Measurements from ENCODE around the gene DPH1. TPM values are rescaled to one million over a fixed set of nuclear protein-coding genes. Genes with fewer than 3 reads are reported as not detected.

Gene DPH1
- total RNA-seq, 1 donor from 2014 or later, result 14.1 TPM

DNA sequence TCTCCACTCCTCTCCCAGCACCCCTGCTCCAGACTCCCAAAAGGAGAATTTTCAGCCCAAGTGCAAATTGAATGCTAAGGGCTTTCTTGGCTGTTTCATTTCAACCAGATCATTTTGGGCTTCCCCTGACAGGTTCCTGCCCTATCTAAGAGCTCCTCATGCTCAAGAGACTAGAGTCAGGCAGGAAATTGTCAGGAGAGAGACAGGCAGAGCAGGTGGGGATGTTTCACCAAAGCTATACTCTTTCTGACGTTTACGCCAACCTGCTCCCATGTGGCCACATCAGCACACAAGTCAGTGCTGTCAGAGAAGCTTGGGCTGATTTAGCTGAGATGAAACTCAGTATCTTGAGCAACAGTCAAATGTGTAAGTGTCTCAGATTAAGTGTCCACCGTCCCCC is 56.4 kb downstream of the DPH1 start:
- Histone ChIP-seq H3K36me3 (ENCODE audit: control insufficient read depth in 3 of 3, insufficient read depth in 3 of 3, low read length in 3 of 3) (peaks cover 8 to 10% (median 8%) of the 10 kb centered on the region in 3 donors), H3K27ac (ENCODE audit: low read depth, low read length) (peak overlapping the region; percentile 83), H3K27me3 (ENCODE audit: control insufficient read depth in 3 of 3, insufficient read depth in 3 of 3, low read length in 3 of 3) (no peaks in the 10 kb centered on the region), H3K4me1 (ENCODE audit: control insufficient read depth in 3 of 3, insufficient read depth in 3 of 3, low read length in 3 of 3) (peaks cover 79 to 86% (median 80%) of the 10 kb centered on the region in 3 donors), H3K9me3 (ENCODE audit: control insufficient read depth in 3 of 3, low read length in 3 of 3) (no peaks in the 10 kb centered on the region), H3K9ac (ENCODE audit: low read depth in 1 of 3, low read length in 3 of 3) (peak overlapping the region; percentile 5 to 66 (median 58)), H3K4me3 (ENCODE audit: low read length in 3 of 3) (peak overlapping the region in 1 of 3 donors; percentile 12)

- H3K27me3 ChIP-seq (ENCODE audit: control insufficient read depth in 3 of 3, insufficient read depth in 3 of 3, low read length in 3 of 3), result no peaks in the 10 kb centered on the region
- peaks cover 0 to 4% (median 2%) of the 10 kb centered on the region in 3 donors for H3K36me3 ChIP-seq (ENCODE audit: control insufficient read depth in 3 of 3, insufficient read depth in 3 of 3, low read length in 3 of 3)
- H3K4me1 ChIP-seq (ENCODE audit: control insufficient read depth in 3 of 3, insufficient read depth in 3 of 3, low read length in 3 of 3), result peaks cover 72 to 78% (median 74%) of the 10 kb centered on the region in 3 donors
- H3K4me3 ChIP-seq (ENCODE audit: low read length in 3 of 3), result peak overlapping the region in 1 of 3 donors; percentile 56
- H3K9me3 ChIP-seq (ENCODE audit: control insufficient read depth in 3 of 3, low read length in 3 of 3), result no peaks in the 10 kb centered on the region
- H3K9ac ChIP-seq (ENCODE audit: low read depth in 1 of 3, low read length in 3 of 3), result peak overlapping the region in 2 of 3 donors; percentile 7 to 68
- peak overlapping the region; percentile 71 for H3K27ac ChIP-seq (ENCODE audit: low read depth, low read length)
Observed at GRCh38 chr17:2087597-2088211, 57.8 kb downstream of the DPH1 start.

DNA sequence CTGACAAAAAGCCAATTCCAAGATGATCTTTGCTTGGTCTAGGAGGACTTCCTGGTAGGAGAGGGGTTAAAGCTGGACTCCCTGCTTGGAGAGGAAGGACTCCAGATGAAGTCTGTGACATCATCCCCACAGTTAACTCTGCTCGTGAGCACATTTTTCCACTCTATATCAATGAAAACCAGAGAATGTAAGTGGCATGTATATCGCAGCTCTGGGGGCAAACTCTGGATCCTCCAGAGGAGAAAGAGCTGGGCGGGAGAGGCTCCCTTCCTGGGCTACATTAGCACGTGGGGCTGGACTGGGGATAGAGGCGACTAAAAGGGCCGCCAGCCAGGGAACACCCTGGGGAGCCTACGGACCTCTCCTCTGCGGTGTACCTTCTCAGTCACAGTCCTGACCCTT is 59.1 kb downstream of the DPH1 start:
- peak overlapping the region in 2 of 3 donors; percentile 32 to 42 for H3K4me3 ChIP-seq (ENCODE audit: low read length in 3 of 3)
- H3K4me1 ChIP-seq (ENCODE audit: control insufficient read depth in 3 of 3, insufficient read depth in 3 of 3, low read length in 3 of 3), result peaks cover 59 to 66% (median 61%) of the 10 kb centered on the region in 3 donors
- no peaks in the 10 kb centered on the region for H3K27me3 ChIP-seq (ENCODE audit: control insufficient read depth in 3 of 3, insufficient read depth in 3 of 3, low read length in 3 of 3)
- H3K36me3 ChIP-seq (ENCODE audit: control insufficient read depth in 3 of 3, insufficient read depth in 3 of 3, low read length in 3 of 3), result no peaks in the 10 kb centered on the region
- peak overlapping the region; percentile 57 to 68 (median 58) for H3K9ac ChIP-seq (ENCODE audit: low read depth in 1 of 3, low read length in 3 of 3)
- H3K9me3 ChIP-seq (ENCODE audit: control insufficient read depth in 3 of 3, low read length in 3 of 3), result no peaks in the 10 kb centered on the region
- H3K27ac ChIP-seq (ENCODE audit: low read depth, low read length), result peak overlapping the region; percentile 71

DNA sequence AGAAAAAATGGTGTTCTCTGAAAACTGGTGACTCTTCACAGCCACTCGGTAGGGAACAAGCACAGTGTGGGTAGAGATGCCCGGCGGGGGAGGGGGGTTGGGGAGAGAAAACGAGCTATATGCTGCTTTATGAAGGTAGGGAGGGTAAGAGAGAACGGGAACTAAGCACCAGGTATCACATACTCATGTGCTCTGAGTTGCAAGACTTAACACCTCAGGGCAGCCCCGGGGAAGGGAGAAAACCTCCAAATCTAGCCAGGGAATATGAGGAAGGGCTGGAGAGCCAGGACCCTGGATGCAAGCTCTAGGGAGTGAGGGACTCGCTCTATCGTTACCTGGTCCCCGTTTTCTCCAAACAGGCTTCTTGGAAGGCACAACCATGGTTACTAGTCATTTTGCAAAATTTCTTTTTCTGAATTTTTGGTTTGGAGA is 60.3 kb downstream of the DPH1 start:
- Histone ChIP-seq H3K27me3 (ENCODE audit: control insufficient read depth in 3 of 3, insufficient read depth in 3 of 3, low read length in 3 of 3) (no peaks in the 10 kb centered on the region), H3K4me1 (ENCODE audit: control insufficient read depth in 3 of 3, insufficient read depth in 3 of 3, low read length in 3 of 3) (peaks cover 54 to 60% (median 54%) of the 10 kb centered on the region in 3 donors), H3K9ac (ENCODE audit: low read depth in 1 of 3, low read length in 3 of 3) (peak overlapping the region in 1 of 3 donors; percentile 68)

GRCh38 chr17:2090804-2091534 is 61.0 kb downstream of the DPH1 start:
- Histone ChIP-seq H3K4me3 (ENCODE audit: low read length in 3 of 3) (peak overlapping the region in 1 of 3 donors; percentile 31), H3K27ac (ENCODE audit: low read depth, low read length) (peak overlapping the region; percentile 71), H3K9me3 (ENCODE audit: control insufficient read depth in 3 of 3, low read length in 3 of 3) (no peaks in the 10 kb centered on the region), H3K27me3 (ENCODE audit: control insufficient read depth in 3 of 3, insufficient read depth in 3 of 3, low read length in 3 of 3) (no peaks in the 10 kb centered on the region), H3K36me3 (ENCODE audit: control insufficient read depth in 3 of 3, insufficient read depth in 3 of 3, low read length in 3 of 3) (no peaks in the 10 kb centered on the region), H3K4me1 (ENCODE audit: control insufficient read depth in 3 of 3, insufficient read depth in 3 of 3, low read length in 3 of 3) (peaks cover 50 to 56% (median 51%) of the 10 kb centered on the region in 3 donors), H3K9ac (ENCODE audit: low read depth in 1 of 3, low read length in 3 of 3) (peak overlapping the region in 1 of 3 donors; percentile 63)

More for the DNA sequence above, 60.3 kb downstream of the DPH1 start:
- peak overlapping the region in 1 of 3 donors; percentile 31 for H3K4me3 ChIP-seq (ENCODE audit: low read length in 3 of 3)
- peak overlapping the region; percentile 71 for H3K27ac ChIP-seq (ENCODE audit: low read depth, low read length)
- H3K36me3 ChIP-seq (ENCODE audit: control insufficient read depth in 3 of 3, insufficient read depth in 3 of 3, low read length in 3 of 3), result no peaks in the 10 kb centered on the region
- H3K9me3 ChIP-seq (ENCODE audit: control insufficient read depth in 3 of 3, low read length in 3 of 3), result no peaks in the 10 kb centered on the region

DNA sequence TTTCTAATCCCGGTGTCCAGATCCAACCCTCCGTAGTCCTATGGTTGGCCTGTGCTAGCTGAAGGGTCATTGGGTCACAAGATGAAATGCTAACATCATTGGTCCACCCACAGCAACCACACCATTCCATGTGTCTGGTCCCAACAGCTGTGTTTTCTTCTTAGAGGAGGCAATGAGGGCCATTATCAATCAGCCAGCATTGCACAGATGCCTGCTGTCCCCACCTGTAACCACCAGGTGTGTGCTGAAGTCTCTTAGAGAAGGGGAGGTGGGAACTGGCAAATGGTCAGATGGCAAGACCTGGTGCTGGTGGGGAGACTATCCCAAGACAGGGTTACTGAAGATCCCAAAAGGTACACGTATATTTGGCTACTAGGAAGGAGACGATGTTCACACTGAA is 62.3 kb downstream of the DPH1 start:
- no peak overlapping the region for H3K4me3 ChIP-seq (ENCODE audit: low read length in 3 of 3)
- H3K36me3 ChIP-seq (ENCODE audit: control insufficient read depth in 3 of 3, insufficient read depth in 3 of 3, low read length in 3 of 3), result no peaks in the 10 kb centered on the region
- H3K9me3 ChIP-seq (ENCODE audit: control insufficient read depth in 3 of 3, low read length in 3 of 3), result no peaks in the 10 kb centered on the region
- H3K27me3 ChIP-seq (ENCODE audit: control insufficient read depth in 3 of 3, insufficient read depth in 3 of 3, low read length in 3 of 3), result no peaks in the 10 kb centered on the region
- peak overlapping the region; percentile 23 for H3K27ac ChIP-seq (ENCODE audit: low read depth, low read length)
- H3K4me1 ChIP-seq (ENCODE audit: control insufficient read depth in 3 of 3, insufficient read depth in 3 of 3, low read length in 3 of 3), result peaks cover 37 to 43% (median 39%) of the 10 kb centered on the region in 3 donors
- H3K9ac ChIP-seq (ENCODE audit: low read depth in 1 of 3, low read length in 3 of 3), result no peak overlapping the region

GRCh38 chr17:2093349-2093748 is 63.4 kb downstream of the DPH1 start:
- Histone ChIP-seq H3K4me1 (ENCODE audit: control insufficient read depth in 3 of 3, insufficient read depth in 3 of 3, low read length in 3 of 3) (peaks cover 26 to 32% (median 28%) of the 10 kb centered on the region in 3 donors), H3K27ac (ENCODE audit: low read depth, low read length) (no peak overlapping the region), H3K27me3 (ENCODE audit: control insufficient read depth in 3 of 3, insufficient read depth in 3 of 3, low read length in 3 of 3) (no peaks in the 10 kb centered on the region), H3K9me3 (ENCODE audit: control insufficient read depth in 3 of 3, low read length in 3 of 3) (no peaks in the 10 kb centered on the region), H3K9ac (ENCODE audit: low read depth in 1 of 3, low read length in 3 of 3) (peak overlapping the region in 1 of 3 donors; percentile 33), H3K36me3 (ENCODE audit: control insufficient read depth in 3 of 3, insufficient read depth in 3 of 3, low read length in 3 of 3) (no peaks in the 10 kb centered on the region), H3K4me3 (ENCODE audit: low read length in 3 of 3) (no peak overlapping the region)

Small RNA genes within 50 kb of the gene (small RNA-seq; reads per million reads assigned to genes)
- gene AC090617.9, result not detected
- 10.8 reads per million, percentile 92 among the genes with 10 or more reads in this experiment for gene MIR132
- gene MIR212, result 5.1 reads per million, percentile 90 among the genes with 10 or more reads in this experiment
- gene OVCA2, result not detected

Other genes with a start within 250 kb of the DPH1 start
- 8.4 TPM for gene SMYD4, start 200.3 kb upstream of the DPH1 start, total RNA-seq
- 26.1 TPM for gene RPA1, start 200.1 kb upstream of the DPH1 start, total RNA-seq
- 1.0 TPM for gene RTN4RL1, start 4.8 kb upstream of the DPH1 start, total RNA-seq
- gene OVCA2, start 11.9 kb downstream of the DPH1 start, total RNA-seq, result 24.0 TPM
- 23.5 TPM for gene HIC1, start 24.9 kb downstream of the DPH1 start, total RNA-seq

All from skeletal muscle tissue (tissue), 5 donors.